NK-92 treated with Interleukin-12 subunit alpha and Interleukin-12 subunit beta, amount 100 ng/mL, for 24 hours (cell line): ENCODE measurements around the gene ADAMTSL1.

Experiments used
- DNase-seq: peaks from one replicate; lab custom pipeline; 2025; lab: John Stamatoyannopoulos, UW

The ADAMTSL1 gene

DNA sequence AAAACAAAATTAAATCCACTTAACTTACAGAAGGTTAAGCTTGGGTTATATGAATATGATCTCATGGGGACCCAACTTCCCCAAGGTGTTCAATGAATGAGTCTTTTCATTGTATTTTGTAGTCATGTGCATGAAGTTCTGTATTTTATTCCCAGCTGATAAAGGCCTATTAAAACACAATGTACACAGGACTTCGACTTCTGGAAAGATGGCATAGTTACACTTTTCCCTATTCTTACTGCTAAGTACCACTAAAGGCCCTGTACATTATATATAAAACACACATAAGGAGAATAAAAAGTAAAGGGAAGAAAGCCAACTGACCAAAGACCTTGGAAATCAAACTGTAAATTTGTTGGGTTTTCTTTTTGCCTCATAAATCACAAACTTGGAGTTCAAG, 336.6 kb downstream of the ADAMTSL1 start:
- no peak for DNase-seq

DNA sequence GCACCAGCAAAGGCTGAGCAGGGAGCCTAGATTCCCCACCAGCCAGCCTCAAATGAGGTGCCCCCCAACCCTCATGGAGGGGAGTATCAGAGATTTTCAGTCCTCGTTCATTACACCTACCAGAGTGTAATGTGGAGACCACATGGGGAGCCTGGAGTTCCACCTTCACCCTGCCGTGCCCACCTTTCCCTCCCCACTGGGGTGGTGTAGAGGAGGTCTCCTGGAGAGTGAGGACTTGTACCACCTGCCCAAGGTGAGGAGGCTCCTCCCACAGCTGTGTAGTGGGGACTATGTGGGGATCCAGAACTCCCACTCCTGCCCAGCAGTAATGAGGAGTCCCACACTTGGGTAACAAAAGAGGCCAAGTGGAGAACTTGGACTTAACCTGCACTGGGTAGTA, 337.2 kb downstream of the ADAMTSL1 start:
- no peak for DNase-seq

DNA sequence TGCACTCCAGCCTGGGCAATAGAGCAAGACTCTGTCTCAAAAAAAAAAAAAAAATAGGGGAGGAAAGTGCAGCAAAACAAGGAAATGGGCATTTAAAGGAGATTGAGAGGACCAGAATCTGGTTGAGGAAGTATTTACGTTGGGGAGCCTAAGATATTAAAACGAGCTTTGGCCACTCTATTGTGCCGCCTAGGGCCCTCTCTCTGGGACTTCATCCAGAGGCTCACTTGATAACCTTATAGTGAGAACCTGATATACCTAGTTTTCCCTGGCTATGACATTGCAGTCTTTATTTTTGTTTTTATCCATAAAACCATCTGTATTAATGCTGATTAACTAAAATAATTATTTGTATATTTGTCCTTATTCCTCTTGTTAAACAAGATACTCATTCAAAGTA, 345.5 kb downstream of the ADAMTSL1 start:
- no peak for DNase-seq

DNA sequence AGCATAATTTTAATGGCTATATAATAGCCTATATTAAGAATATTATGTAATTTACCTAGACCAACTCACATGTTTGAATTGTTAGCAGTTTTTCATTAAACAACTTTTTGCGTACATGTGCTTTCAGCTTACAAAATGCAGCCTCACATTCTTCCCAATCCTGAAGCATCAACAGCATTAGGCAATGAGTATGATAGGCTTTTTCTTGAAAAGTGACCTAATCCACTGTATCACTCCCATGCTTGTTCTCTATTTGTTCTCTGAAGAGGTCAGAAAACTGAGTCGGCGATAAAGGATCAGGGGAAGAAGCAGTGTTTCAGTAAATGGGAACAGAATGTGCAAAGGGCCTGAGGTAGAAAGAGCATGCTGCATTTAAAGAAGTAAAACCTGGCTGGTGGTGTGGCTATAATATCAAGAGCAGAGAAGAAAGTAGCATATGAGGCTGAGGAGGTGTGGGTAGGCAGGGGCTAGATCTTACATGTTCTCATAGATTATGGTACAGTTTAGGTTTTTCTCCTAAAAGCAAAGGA, 346.7 kb downstream of the ADAMTSL1 start:
- no peak for DNase-seq

DNA sequence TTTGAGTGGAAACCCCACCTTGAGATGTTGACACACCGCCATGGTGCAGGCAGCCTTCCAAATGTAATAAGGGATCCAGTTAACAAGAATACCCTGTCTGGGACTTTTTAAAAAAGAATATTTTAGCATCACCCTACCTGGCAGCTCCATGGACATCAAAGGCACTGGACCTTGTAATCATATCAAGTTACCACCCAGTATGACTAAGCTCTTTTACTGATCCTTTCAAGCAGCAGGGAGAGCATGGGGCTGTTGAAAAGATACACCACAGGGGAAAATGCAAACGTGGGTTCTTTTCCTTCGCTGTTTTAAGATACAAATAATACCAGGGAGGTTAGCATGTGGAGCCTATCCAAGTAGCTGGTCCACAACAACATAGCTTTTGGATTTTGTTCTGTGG, 347.8 kb downstream of the ADAMTSL1 start:
- no peak for DNase-seq

DNA sequence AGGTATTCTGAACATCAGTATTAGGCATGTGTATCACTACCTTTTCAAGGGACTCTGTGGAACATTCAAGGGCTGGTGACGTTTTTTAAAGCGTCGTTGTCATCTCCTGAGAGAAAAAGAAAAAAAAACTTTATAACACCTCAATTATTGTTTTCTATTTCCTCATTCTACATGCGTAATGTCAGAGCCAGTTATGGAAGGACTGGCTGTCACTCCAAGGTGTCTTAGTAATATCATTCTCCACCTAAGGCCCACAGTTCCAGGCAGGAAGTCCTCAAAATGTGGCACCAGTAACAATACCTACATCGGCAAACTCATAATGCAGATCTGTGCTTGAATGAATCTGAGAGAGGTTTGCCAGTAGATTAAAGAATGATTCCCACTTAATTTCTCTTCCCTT, 348.9 kb downstream of the ADAMTSL1 start:
- DNase-seq: no peak

DNA sequence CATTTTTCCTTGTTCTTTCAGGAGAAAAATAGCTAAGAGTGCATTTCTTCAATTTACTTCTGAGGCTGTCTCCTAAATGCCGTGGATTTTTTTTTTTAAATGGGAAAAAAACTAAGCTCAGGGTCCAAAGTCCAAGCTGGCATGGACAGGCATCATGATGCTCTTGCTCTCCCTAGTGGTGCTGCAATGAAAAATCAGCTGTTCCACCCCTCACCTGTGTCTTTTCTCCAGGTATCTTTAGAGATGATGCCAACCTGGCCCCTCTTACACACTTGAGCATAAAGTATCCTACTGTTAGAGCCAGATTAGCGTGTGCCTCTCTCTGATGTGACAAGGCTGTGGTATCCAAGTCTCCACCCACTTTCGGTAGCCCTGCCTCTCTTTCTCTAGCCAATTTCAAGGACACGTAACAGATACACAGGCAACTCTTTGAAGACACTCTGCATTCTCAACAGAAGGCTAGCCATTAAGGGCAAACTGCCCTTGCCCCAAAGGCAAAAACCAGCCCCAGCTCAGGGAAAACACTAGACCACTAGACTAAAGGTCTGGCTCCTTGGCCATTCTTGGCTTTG, 350.2 kb downstream of the ADAMTSL1 start:
- no peak for DNase-seq

DNA sequence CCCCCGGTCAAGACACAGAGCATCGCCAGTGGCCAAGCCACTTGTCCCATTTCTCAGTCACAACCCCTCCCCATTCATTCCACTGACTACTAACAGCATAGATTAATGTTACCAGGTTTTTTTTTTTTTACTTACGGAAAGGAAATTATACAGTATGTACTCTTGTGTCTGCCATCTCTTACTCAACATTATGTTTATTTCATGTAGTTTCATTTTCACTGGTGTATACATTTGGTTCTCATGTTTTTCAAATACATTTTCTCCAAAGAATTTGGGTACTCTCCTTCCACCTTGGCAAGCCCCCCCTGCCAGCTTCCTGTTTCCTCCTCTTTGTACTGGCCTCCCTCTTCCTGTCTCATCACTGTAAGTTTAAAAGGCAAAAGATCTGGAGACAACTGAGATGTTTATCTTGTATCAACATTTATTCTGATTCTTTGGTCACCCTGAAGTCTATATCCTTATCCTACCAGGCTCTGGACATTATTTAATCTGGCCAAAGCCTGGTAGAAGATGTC, 351.8 kb downstream of the ADAMTSL1 start:
- DNase-seq: no peak

DNA sequence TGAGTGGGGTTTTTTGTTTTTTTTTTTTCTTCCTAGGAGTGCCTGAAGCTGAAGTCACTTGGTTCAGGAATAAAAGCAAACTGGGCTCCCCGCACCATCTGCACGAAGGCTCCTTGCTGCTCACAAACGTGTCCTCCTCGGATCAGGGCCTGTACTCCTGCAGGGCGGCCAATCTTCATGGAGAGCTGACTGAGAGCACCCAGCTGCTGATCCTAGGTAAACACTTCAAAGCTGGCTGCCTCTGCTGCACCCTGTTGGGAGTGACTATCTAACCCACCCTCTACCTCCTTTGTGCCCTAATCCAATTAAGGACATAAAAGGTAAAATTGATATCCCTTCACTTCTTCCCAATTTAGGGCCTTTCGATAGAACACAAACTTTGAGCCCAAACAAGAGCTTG, 352.3 kb downstream of the ADAMTSL1 start:
- no peak for DNase-seq

DNA sequence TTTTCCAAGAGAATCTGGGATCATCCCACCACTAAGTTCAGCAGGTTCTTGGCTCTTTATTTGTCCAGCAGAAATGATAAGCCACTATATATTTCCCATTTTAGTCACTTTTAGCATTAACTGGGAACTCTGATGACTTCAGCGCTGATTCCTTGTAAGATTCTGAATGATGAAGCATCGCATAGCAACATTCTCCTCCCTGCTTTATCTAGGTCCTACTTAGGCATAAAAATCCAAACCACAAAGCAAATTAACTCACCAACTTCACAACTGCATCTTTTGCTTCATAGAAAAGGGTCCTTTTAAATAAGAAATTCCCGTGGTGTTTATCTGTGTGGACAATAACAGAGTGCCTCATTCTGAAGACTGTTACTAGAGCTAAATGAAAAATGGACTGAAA, 355.1 kb downstream of the ADAMTSL1 start:
- no peak for DNase-seq

DNA sequence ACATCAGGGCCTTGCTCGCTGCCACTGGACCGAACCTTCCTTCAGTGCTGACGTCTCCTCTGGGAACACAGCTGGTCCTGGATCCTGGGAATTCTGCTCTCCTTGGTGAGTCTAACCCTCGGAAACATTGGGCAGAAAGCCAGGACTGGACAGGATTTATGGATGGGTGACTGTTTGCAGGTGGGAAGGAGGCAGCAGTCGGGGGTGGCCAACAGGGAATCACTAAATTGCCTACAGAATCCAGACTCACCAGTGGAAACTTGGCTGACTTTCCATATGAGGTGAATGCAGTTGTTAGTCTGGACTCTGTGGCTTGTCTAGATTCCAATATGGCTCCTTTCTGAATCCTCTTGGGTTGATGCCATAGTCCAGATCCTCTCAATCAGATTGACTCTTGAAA, 355.9 kb downstream of the ADAMTSL1 start:
- DNase-seq: no peak

DNA sequence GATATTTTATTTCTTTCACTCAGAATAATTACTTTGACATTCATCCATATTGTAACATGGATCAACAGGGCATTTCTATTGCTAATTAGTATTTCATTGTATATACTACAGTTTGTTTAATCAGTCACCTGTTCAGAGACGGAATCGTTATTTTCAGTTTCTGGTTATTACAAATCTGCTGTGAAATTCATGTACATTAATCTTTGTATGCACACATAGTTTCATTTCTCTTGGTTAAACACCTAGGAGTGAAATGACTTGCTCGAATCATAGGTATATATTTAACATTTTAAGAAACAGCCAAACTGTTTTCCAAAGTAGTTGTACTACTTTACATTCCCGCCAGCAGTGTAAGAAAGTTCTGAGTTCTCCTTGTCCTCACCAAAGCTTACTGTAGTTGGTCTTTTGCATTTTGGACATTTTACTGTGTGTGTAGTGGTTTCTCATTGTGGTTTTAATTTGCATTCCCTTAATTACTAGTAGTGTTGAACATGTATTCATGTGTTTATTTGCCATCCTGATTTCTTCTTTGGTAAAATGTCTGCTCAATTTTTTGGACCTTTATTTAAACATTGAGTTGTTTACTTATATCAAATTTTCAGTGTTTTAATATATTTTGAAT, 360.9 kb downstream of the ADAMTSL1 start:
- no peak for DNase-seq

DNA sequence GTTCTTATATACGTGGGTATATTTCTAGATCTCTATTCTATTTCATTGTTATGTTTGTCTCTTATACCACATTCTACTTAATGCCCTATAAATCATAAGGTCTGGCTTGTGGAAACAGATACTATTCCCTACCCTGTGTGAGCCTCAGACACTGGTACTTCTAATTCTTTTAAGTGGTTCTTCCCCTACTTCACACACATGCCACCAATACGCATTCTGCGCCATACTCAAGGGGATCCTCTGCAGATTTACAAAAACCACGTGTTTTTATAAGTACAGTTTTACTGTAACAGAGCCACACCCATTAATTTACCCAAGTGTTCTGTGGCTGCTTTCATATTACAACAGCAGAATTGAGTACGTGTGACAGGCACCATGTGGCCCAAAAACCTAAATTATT, 363.4 kb downstream of the ADAMTSL1 start:
- DNase-seq: no peak

DNA sequence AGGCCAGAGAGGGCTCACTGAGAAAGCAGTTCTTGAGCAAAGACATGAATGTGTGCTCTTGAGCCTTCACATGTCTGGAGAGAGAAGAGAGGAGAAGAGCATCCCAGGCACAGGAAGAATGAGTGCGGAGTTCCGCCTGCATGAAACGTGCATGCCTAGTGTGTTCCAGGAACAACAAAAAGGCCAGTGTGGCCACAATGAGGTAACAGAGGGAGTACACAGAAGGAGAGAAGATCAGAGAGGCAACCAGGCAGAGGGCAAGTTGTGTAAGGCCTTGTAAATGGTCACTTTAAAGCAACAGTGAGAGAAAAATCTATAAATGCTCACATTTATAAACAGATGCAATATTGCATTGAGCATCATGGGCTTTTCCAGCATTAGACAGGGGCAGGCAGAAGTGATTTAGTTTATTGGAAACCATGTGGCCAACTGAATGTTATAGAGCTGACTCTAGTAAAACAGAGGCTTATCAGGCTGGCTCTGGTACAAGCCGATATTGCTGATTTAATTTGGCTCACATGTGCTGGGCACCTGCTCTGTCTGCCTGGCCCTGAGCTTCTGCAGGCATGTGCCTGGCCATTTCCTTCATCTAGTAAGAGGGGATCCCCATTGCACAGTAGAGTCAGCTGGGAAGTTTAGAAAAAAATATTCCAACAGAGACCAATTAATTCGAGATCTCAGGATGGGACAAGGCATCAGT, 373.8 kb downstream of the ADAMTSL1 start:
- DNase-seq: no peak

DNA sequence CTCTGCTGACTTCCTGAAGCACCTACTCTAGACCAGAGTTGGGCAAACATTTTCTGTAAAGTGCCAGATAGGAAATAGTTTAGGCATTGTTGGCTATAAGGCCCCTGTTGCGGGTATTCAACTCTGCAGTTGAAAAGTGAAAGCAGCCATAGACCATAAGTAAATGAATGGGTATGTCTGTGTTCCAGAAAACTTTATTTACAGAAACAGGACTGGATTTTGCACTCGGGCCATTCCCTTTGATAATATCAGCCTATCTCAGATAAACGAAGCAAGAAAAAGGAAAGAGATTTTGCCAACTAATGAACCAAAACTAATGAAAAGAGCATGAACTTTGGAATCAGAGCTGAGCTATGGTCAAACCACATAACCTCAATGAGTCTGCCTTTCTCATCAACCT, 374.7 kb downstream of the ADAMTSL1 start:
- no peak for DNase-seq

DNA sequence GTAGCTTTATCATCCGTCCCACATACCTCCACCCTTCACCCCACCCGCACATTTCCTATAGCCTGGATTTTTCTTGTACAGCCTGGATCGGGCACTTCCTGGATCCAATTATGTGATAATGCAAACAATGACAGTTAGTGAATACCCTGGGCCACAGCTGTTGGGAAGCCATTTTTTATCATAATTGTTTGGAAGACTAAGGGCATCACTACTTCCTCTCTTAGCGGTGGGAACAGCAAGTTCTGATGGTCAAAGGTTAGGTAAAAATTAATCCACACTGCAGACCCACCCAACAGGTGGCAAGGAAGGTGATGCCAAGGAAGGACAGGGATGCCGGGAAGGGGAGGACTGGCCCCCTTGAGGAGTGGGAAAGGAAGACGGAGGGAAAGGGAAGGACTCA, 375.3 kb downstream of the ADAMTSL1 start:
- DNase-seq: no peak

DNA sequence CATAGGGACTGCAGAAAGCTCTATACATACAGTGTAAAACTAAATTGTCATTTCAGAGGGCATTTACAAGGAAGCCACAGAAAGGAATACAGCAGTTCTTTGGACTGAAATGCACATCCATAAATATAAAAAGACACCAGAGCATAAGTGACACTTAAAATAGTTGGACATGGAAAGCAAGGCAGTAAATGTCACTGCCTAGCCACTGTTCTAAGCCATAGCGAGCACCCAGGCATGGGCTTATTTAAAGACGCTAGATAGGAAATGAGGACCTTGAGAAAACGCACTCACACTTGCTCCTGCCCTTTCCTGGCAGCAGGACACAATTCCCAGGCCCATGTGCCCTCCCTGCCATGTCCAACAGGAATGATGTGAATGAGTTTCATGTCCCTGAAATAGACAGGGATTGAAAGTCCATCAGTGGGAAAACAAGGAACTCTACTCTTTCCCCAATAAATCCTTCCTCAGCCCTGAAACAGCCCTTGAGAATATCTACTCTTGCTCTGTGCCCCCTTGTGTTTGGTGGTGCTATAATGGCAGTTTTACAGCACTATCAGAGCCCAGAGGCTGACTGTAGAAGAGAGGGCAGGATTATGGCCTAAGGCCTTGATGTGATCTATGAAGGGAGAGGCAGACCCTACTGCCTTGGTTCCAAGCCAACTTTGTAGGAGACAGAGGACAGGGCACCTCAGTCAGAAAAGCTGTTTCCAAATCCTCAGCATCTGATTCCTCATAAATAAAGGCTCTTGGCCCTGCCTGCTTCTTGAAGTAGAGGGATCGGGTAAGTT, 376.1 kb downstream of the ADAMTSL1 start:
- no peak for DNase-seq

DNA sequence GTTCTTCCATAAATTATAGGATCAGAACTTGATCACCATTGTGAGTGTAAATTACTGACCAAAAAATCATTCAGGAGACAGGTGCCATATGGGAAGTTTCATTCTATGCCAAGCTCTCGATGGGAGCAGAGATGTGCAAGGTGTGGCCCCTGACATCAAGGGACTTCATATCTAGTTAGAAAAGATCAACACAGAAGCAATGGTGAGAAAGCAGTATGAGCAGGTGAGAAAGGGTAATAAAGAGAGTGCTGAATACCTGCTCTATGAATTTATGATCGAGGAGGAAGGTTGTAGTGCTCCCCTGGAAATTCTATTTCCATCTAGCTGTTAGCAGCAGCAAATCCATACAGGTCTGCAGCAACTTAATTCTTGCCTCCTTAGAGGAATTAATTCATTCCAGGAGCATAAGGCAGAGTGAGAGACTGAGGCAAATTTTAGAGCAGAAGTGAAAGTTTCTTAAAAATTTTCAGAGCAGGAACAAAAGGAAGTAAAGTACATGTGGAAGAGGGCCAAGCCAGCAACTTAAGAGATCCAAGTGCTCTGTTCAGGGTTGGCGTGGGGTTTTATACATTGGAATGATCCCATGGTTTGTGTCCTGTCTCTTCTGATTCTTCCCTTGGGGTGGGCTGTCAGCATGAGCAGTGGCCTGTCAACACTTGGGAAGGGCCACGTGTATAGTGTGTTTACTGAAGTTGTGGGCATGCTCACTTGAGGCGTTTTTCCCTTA, 377.3 kb downstream of the ADAMTSL1 start:
- no peak for DNase-seq

DNA sequence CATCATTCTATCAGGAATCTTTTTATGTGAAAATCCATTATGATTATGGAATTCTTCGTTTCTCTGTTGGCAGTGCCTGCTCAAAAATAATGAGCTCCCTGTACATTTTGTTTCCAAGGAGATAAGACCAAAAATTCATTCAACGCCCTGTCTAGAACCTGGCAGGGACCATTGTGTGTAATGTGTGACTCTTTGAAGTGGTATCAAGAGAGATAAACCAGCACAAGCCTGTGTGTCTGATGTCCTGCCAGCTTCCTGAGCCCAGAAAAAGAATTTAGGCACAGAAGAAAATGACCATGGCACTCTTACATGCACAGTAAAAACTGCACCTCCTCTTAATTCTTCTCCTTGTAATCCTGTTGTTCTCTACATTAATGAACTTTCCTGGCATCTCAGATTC, 381.7 kb downstream of the ADAMTSL1 start:
- no peak for DNase-seq

DNA sequence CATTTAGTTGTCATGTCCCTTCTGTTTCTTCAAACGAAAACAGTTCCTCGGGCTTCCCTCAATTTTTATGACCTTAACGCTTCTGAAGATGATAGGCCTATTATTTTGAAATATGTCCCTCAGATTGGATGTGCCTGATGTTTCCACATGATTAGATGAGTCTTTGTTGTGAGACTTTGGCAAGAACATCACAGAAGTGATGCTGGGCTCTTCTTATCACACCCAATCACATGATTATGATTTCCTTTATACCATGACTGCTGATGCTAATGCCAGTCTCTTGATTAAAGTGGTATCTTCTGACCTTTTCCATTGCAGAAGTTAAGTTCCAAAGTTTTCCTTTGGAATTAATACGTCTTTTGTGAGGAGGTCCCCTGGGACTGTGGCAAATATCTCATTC, 383.4 kb downstream of the ADAMTSL1 start:
- no peak for DNase-seq

DNA sequence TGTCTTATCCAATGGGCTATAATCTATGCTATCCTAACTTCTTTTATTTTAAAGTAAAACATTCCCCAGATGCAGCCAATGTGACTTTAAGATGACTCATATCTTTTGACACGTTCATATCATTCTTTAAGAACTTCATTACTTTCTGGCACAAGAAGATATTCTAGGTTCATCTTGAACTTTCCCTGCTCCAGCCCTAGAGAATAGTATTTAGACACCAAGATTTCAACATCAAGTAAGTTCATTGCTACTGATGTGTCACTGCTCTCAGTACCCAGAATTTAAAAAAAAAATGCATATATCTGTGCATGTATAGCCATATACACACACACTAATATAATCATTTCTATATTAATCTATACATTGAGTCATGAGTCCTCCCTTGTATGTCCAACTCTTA, 383.8 kb downstream of the ADAMTSL1 start:
- DNase-seq: no peak
